GM19351 (cell line): ENCODE results near the gene SLC24A3.
A peak's percentile ranks its signal among the peaks of the same experiment; 100 is the strongest.

ENCODE experiments used
- ATAC-seq: cut with Tn5 transposase; IDR thresholded peaks from one replicate; pipeline ENCODE4 v1.9.1; 2021; ENCODE audit warnings: mild to moderate bottlenecking, moderate library complexity; ENCODE audit not compliant: unreplicated experiment

Gene SLC24A3

DNA sequence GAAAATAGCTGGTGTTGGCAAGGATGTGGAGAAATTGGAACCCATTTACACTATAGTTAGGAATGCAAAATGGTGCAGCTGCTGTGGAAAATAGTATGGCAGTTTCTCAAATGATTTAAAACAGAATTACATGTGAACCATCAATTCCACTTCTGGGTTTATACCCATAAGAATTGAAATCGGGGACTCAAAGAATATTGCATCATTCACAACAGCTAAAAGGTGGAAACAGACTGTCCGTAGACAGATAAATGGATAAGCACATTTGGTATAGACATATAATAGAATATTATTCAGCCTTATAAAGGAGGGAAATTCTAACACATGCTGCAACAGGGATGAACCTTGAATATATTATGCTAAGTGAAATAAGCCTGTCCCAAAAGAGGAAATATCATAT, 355.7 kb downstream of the SLC24A3 start:
- ATAC-seq = no peak

DNA sequence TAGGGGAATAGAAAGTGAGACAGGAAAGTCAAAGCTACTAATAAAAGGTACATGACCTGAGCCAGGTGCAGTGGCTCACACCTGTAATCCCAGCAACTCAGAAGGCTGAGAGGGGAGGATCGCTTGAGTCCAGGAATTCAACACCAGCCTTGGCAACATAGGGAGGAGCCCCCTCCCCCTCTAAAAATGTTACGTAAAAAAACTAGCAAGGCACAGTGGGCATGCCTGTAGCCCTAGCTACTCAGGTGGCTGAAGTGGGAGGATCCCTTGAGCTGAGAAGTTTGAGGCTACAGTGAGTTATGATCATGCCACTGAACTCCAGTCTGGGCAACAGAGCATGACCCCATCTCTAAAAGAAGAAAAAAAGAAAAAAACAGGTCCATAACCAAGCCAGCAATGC, 359.6 kb downstream of the SLC24A3 start:
- no peak for ATAC-seq

DNA sequence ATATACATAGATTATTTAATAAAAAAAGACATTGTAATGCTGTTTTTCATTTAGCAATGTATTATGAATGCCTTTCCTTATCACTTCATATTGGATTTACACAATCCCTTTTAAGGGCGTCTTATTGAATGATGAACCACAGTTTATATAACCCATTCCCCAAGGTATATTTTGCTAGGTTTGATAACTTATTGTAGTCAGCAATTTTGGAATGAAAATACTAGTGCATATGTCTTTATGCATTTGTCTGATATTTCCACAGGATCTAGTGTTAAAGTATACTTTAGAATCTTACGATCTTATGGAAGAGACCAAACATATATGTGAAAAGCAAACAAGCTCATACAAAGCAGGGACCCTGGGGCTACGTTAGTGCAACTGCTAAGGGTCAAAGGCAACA, 365.2 kb downstream of the SLC24A3 start:
- ATAC-seq = no peak

DNA sequence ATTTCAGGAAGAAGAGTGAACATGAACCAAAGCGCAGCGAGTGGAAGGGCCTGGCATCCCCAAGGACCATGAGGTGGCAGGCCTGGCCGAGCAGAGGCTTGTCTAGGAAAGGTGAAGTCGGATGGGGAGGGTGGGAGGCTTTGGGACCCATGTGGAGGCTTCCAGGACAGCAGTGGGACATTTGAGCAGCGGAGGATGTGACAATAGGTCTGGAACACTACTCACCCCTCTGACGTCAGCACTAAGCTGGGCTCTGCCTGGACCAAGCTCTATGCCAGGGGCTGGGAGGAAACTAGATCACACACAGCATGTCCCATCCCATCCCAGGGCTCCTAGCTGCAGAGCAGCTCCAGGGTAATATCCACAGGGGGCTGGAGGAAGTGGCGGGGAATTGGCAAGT, 370.3 kb downstream of the SLC24A3 start:
- no peak for ATAC-seq

DNA sequence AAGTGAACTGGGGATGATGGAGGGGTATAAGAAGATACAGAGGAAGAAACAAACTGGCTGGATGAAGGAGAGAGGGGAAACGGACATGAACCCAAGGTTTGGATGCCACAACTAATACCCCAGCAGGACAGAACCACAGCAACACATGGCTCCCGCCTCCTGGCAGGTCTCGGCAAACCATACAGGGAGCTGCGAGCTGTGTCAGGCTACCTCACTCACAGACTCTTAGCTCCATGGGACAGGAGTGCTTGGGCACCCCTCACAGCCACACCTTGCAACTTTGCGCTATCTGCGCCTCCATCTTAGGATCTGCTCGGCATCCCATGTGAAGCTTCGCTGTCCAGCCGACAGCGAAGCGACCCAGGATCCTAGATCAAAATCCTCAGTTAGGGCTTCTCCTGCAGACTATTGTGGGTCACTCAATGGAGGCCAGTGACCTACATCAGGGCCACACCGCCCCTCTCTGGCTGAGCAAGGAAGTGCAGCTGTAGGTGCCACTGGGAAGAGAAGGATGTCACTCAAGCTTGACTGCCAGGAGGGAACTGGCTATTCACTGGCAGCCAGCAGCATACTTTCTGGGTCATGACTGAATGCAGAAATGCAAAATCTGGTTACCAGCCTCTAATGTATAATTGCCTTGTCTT, 371.2 kb downstream of the SLC24A3 start:
- peak; percentile 69 for ATAC-seq

DNA sequence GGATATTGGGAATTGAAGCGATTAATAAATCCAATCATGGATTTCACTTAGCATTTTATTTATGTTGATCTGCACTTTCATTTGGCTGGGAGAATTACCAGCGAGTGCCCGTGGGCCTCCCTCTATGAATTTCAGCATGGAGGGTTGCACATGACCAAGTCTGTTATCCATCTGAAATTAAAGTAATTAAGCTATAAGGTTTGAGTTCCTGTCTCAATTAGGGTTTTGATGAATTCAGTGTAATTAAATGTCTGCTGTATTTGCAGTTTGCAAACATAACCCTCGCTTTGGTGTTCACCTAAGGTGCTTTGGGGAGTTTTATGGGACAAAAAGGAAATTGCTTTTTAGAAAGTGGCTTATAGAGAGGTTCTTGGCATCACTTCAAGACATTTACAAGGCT, 375.8 kb downstream of the SLC24A3 start:
- ATAC-seq = no peak

DNA sequence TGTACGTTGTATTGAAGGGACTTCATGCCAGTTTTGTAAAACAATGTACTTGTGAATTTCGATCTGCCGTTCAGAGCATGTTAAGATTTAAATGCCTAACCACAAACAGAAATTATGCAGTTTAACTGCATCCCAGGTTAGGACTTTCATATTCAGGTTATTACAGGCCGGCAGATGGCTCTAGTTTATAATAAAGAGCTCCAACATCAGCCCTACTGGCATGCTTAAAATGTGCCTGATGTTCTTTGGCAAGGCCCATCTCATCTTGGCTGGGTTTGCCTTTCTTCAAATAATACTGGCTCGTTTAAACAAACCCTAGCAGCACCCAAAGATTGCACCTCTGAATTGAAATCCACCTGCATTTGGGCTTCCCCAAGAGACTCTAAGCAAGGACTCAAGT, 376.3 kb downstream of the SLC24A3 start:
- no peak for ATAC-seq

DNA sequence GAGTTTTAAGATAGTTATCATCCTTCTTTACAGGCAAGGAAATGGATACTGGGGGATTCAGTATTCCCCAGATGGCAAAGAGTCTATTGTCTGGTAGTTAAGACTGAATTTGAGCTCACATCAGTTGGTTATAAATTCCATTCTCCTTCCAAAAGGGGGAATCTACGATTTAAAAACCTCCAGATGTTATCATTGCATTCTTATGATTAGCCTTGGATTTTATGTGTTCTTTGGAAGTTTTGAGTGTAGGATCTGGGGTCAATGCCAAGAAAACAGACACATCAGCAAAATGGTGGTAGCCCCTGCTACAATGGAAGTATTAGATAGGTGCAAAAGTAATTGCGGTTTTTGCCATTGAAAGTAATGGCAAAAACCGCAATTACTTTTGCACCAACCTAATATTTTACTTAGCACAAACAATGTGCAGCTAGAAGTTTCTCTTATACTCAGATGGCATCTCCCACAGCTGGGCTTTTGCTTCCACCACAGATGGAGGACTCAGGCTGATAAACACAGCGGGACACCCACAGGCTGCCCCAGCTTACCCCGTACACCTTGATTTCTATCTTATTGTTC, 377.4 kb downstream of the SLC24A3 start:
- no peak for ATAC-seq

DNA sequence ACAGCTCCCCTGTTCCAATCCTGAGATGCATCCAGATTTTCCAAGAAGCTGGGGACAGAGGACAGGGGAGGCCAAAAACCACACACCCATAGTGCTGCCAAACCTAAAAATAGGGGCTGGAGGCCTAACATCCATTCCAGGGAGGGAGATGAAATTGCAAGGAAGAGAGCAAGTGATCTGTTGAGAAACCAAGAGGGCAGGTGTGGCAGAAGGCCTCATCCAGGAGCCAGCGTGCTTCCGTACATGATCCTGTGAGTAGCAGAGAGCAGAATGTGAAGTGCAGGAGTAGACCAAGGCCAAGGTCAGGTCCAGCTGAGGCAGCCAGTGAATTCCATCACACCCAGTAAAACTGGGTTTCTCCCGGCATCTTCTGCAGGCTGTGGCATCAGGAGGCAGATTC, 377.9 kb downstream of the SLC24A3 start:
- no peak for ATAC-seq

DNA sequence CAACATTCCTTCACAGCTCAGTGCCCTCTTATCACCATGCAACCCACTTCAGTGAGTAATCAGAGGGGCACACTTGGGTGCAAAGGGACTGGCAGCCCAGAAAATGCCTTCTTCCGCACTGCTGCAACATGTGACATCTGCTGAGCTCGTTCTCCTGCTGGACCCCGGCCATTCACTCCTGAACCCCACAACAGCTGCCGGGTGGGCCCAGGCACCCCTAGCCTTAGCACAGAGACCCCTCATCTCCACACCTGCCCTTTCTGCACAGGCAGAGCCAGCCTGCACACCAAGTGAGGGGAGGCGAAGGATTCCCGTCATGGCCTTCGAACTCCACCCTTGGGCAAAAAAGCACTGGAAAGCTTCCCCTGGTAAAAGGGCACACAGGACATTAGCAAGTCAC, 381.3 kb downstream of the SLC24A3 start:
- ATAC-seq = no peak

DNA sequence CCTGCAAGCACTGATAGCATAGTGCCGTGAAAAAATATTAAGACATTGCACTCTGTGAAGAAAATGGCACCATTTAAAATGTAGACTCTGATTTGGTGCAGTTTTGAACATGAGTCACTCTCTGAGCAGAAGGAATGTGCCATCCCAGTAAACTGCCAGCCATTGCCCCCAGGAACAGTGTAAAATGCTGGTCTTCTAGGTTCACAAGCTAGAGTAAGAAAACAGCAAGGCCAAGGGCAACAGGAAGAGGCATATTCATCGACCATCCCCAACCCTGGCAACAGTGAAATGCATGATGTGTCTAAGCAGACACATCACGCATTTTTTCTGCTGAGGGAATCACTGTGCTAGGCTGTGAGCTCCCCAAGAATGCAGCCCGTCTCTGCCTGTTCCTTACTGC, 382.5 kb downstream of the SLC24A3 start:
- no peak for ATAC-seq

DNA sequence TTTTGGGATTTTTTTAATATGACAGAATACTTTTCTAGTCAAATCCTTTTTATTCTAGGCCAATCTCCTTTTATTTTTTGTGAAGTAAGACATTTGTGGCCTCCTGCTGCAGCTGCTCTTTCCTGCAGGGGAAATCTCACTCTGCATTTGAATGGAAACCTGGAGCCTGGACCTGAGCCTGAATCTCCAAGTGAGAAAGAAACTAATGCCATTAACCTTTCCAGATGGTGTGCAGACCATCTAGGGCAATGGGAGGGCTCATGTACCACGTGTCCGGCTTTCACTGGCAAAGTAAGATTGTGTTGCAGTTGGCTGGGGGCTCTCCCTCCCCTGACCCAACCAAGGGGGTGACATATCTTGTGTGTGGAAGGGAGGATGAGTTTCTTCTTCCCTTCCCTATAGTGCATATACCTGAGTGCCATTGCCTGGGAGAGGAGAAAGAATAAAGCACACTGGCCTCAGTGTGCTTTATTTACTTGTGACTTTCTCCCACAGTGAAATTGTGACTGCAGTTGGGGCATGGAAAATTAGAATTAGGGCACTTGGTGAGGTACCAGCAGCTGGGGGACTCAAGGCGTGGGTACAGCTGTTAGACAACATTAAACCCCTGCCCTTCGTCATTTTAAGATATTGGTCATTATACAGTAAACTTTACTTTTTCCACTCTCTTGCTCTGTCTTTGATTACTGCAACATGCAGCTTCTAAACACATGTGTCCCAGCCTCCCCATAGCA, 385.8 kb downstream of the SLC24A3 start:
- ATAC-seq = no peak

DNA sequence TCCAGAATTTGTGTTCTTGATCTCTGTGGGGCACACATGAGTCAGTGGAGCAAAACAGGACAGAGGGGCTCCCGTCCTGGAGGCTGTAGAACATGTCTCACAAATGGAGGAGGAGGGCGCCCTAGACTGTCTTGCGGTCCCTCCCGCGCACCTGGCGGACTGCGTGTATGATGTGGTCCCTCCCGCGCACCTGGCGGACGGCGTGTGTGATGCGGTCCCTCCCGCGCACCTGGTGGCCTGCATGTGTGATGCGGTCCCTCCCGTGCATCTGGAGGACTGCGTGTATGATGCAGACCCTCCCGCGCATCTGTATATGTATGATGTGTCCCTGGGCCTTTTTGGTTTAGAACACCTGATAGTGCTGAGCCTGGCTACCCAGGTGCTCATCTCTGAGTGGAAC, 386.8 kb downstream of the SLC24A3 start:
- no peak for ATAC-seq

DNA sequence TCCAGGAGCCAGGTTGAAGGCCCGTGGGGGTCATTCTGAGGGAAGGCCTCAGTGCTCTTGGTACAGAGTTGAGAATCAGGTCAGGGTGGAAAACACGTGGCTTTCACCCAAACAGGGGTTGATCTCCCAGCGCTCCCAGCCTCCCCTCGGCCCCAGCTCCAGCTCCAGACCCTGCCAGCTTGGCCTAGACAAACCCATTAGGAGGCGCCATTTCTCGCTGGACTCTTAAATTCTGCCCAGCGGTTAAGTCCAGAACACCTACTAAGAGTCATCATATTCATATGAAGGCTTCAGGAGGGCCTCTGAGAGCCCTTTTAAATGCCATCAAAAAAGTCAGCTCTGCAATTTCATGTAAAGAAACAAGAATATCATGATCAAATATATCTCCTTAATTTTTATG, 387.6 kb downstream of the SLC24A3 start:
- ATAC-seq = no peak

DNA sequence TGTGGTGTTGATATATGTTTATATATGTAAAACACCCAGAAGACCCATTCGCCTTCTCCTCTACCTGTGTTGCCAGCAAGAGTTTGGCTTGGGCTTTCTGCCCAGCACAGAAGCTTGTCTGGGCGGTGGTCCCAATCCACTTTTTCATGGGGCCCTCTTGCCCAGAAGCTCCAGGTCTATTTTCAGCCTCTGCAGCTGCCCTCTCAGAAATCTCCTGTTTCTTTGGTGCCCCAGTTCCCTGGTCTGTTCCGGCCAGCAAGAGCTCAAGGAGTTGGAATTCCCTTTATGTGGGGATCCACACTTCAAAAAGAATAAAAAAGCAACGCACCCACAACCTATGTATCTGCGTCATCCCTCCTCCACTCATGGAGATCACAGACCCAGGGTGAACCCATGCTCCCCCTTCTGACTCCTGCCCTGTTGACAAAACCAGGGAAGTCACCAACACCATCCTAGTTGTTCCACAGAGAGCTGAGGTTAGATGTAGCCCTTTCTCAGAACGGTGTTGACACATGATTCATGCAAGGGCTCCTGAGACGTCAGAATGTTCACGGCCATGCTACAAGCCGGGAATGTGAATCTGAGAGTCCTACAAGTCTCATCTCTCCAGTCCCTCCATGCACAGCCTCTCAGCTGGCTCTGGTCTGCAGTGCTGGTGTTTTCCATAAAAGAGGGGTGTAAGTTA, 388.8 kb downstream of the SLC24A3 start:
- ATAC-seq = no peak

DNA sequence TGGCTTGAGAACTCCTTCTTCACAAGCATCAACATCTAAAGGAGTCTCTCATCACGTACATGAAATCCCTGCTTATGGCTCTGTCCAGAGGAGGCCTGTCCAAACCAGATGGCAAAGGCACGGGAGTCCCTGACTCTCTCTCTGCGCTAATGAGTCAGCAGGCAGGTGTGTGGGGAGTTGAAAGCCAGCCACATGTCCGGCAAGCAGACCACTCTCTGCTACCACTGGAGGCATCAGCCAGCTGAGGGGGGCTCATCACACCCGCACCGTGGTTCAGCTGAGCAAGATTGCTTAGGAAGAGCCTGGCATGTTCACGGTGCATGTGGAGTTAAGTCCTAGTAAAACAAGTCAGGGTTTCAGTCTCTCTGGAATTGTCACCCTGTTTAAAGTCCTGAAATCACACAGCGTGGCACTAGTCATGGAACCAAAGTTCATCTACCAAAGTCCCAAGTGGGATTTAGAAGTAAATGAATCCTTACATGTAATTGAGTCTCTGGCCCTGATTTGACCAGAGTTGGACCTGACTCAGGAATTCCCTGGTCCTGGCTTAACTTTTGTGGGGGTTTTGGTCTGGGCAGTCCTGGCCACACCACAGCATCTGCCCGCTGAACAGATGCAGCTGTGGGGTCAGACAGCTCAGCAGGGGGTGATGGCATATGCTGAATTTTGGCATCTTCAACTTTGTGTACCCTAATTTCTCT, 390.4 kb downstream of the SLC24A3 start:
- no peak for ATAC-seq

DNA sequence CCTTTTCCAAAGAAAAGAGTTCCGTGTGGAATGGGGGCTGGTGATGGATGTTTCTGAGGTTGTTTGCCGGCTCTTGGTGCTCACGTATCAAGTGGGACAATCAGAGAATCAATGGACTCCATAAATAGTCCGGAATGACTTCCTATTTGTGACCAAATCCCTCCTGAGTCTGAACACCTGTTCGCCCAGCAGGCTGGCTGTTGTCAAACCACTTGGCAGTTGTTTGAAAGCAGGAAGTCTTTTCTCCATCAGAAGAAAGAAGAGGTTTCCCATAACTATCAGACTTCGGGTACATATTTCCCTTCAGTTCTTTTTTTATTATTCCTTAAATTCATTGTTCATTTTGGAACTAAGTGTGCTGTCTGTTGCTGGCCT, 390.9 kb downstream of the SLC24A3 start:
- no peak for ATAC-seq

DNA sequence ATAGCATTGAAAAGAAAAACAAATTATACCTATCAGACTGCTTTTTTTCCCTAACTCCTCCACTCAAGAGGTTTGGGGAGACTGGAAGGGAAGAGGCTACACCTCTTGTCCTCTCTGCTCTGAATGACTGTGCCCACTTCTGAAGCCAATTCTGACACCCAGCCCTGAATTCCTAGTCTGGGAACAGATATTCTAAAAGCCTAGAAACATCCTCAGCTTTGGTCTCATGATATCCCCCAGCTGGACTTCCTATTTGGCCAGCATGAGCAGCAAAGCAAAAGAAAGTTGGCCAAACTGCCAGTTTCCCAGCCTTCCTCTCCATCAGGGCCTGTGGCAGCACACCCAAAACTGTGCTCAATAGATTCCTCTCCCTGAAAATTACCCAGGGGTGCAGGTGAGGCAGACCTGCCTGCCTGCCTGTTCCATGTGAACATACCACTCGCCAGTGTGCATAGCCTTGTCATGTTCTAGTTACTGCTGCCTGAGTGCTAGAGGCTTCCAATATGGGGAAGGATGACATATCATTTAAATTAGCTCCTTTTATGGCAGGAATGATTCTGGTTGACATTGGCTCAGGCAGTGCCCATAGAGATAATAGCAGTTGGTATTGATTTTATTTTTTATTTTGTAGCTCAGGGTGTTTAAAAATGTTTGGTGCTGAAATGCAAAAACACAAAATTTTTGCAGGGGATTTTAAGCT, 393.5 kb downstream of the SLC24A3 start:
- ATAC-seq = no peak

DNA sequence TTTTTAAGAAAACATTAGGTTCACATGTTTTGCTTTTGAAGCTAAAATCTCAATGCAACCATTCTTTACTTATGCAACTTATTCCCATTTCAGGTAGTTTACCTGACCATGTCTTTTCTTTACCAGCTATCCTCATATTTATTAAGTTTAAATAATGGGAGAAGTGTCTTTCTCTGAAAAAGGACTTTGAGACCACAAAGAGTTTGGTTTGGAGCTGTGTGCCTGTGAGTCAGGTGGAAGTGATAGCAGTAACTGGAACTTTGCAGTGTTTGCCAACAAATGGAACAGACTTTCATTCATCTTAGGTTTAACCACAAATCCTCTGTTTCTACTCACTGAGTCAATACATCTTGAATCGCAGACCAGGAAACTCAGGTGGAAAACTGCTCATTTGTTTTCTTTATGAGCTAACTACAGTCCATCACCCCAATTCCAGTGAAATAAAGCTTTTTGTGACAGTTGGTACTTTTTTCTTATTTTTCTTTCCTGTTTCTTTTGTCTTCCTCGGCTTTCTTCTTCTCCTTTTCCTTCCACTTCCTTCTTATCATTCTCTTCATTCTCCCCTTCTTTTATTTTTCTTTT, 397.3 kb downstream of the SLC24A3 start:
- ATAC-seq = no peak

DNA sequence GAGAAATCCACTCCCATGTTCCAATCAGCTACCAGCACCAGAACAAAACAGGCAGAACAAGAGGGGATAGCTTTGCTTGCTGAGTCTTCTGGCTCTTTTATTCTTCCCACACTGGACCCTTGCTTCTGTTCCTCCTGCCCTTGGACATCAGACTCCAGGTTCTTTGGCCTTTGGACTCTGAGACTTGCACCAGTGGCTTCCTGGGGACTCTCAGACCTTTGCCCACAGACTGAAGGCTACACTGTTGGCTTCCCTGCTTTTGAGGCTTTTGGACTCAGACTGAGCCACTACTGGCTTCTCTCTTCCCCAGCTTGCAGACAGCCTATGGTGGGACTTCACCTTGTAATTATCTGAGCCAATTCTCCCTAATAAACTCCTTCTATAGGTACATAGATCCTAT, 403.2 kb downstream of the SLC24A3 start:
- no peak for ATAC-seq
